GM12874 (cell line): Measurements from ENCODE around the gene BCL2L13.

ENCODE experiments used
- TF ChIP-seq, protein P1 (sequence below): IDR thresholded peaks from 2 replicates; pipeline ENCODE4 v1.5.1; 2011; ENCODE audit warnings: low read depth, mild to moderate bottlenecking, control low read depth, low read length, moderate library complexity; ENCODE audit not compliant: insufficient read depth

The BCL2L13 gene

GRCh38 chr22:17777717-17778044, 139.1 kb downstream of the BCL2L13 start:
- TF ChIP-seq, protein P1, sequence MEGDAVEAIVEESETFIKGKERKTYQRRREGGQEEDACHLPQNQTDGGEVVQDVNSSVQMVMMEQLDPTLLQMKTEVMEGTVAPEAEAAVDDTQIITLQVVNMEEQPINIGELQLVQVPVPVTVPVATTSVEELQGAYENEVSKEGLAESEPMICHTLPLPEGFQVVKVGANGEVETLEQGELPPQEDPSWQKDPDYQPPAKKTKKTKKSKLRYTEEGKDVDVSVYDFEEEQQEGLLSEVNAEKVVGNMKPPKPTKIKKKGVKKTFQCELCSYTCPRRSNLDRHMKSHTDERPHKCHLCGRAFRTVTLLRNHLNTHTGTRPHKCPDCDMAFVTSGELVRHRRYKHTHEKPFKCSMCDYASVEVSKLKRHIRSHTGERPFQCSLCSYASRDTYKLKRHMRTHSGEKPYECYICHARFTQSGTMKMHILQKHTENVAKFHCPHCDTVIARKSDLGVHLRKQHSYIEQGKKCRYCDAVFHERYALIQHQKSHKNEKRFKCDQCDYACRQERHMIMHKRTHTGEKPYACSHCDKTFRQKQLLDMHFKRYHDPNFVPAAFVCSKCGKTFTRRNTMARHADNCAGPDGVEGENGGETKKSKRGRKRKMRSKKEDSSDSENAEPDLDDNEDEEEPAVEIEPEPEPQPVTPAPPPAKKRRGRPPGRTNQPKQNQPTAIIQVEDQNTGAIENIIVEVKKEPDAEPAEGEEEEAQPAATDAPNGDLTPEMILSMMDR: no peak

GRCh38 chr22:17778412-17778976, 139.9 kb downstream of the BCL2L13 start:
- TF ChIP-seq, protein P1: no peak

DNA sequence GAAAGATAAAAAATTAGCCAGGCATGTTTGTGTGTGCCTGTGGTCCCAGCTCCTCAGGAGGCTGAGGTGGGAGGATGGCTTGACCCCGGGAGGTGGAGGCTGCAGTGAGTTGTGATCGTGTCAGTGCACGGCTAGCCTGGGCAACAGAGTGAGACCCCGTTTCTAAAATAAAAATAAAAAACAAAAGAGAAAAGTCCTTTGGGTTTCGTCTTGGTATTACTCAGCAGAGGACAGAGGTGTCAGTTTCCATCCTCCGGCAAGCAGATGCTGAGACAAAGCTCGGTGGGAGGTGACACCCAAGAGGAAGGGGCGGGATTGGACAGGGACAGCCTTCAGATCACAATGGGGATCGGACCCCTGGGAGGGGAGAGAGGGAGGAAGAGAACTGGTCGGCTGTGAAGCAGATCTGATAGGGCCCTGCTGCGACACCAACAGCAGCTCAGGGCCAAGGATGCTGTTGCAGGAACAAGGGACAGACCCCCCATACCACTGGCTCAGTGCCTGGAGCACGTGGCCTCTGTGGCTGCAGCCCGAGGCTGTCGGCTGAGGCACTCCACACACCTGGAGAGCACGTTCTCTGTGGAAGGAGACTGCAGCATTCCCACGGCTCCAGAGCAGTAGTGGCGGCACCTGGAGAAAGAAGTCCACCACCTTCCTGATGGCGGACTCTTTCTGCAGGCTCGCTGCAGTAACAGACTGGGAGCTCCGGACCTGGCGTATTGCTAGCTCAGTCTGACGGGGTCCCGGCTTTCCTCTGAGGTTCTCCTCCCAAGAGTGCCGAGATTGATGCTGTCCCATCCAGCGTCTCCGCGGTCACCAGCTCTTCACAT, 140.9 kb downstream of the BCL2L13 start:
- TF ChIP-seq, protein P1: no peak

GRCh38 chr22:17780116-17780740, 141.7 kb downstream of the BCL2L13 start:
- TF ChIP-seq, protein P1: no peak
